Trophoblast cell (in vitro differentiated cells and primary cell): ENCODE data around the gene SRXN1.

Experiments
- DNase-seq, 2 donors: peaks; one replicate each; pipeline ENCODE4 v3.0.0-alpha.2; 2016
- H2AFZ ChIP-seq: 2 replicates; pipeline ENCODE4 v1.6.1; 2013; ENCODE audit warnings: low read length, moderate library complexity, mild to moderate bottlenecking; ENCODE audit not compliant: insufficient read depth, poor library complexity
- H2AK5ac ChIP-seq: 2 replicates; pipeline ENCODE4 v1.6.1; 2013; ENCODE audit warnings: mild to moderate bottlenecking, low read length
- H2BK120ac ChIP-seq: 2 replicates; pipeline ENCODE4 v1.6.1; 2013; ENCODE audit warnings: low read length, mild to moderate bottlenecking, moderate library complexity; ENCODE audit not compliant: insufficient read depth, poor library complexity
- H2BK12ac ChIP-seq: 2 replicates; pipeline ENCODE4 v1.6.1; 2013; ENCODE audit warnings: mild to moderate bottlenecking, low read length, moderate library complexity
- H2BK5ac ChIP-seq: 2 replicates; pipeline ENCODE4 v1.6.1; 2013; ENCODE audit warnings: low read length, low read depth, moderate library complexity, mild to moderate bottlenecking; ENCODE audit not compliant: poor library complexity
- H3K14ac ChIP-seq: 2 replicates; pipeline ENCODE4 v1.6.1; 2013; ENCODE audit warnings: mild to moderate bottlenecking, low read length
- H3K18ac ChIP-seq: 2 replicates; pipeline ENCODE4 v1.6.1; 2013; ENCODE audit warnings: mild to moderate bottlenecking, low read length
- H3K23ac ChIP-seq: 2 replicates; pipeline ENCODE4 v1.6.1; 2013; ENCODE audit warnings: low read length
- H3K27ac ChIP-seq: 2 replicates; pipeline ENCODE4 v1.5.1; 2013; ENCODE audit warnings: low read depth, mild to moderate bottlenecking, inconsistent platforms, low read length, moderate library complexity
- H3K27me3 ChIP-seq: 2 replicates; pipeline ENCODE4 v1.6.1; 2013; ENCODE audit warnings: inconsistent platforms, mild to moderate bottlenecking, low read length, moderate library complexity; ENCODE audit not compliant: insufficient read depth
- H3K36me3 ChIP-seq, 2 experiments: 1 replicate in 1 of 2; 2 replicates in 1 of 2; pipeline ENCODE4 v1.6.1; 2013; ENCODE audit warnings: low read length in 2 of 2, mild to moderate bottlenecking in 2 of 2, moderate library complexity in 1 of 2; ENCODE audit not compliant: insufficient read depth in 2 of 2, control insufficient read depth in 1 of 2
- H3K4ac ChIP-seq: 2 replicates; pipeline ENCODE4 v1.6.1; 2013; ENCODE audit warnings: low read depth, mild to moderate bottlenecking, low read length, moderate library complexity
- H3K4me1 ChIP-seq, 2 experiments: 1 replicate in 1 of 2; 2 replicates in 1 of 2; pipeline ENCODE4 v1.6.1; 2013; ENCODE audit warnings: low read length in 2 of 2, mild to moderate bottlenecking in 2 of 2, moderate library complexity in 1 of 2; ENCODE audit not compliant: insufficient read depth in 2 of 2, control insufficient read depth in 1 of 2
- H3K4me2 ChIP-seq: 2 replicates; pipeline ENCODE4 v1.6.1; 2013; ENCODE audit warnings: inconsistent platforms, mild to moderate bottlenecking, low read length, moderate library complexity
- H3K4me3 ChIP-seq: 2 replicates; pipeline ENCODE4 v1.5.1; 2013; ENCODE audit warnings: mild to moderate bottlenecking, low read depth, low read length, inconsistent platforms
- H3K79me1 ChIP-seq: one replicate; pipeline ENCODE4 v1.6.1; 2013; ENCODE audit warnings: low read length
- H3K79me2 ChIP-seq: 2 replicates; pipeline ENCODE4 v1.6.1; 2013; ENCODE audit warnings: low read length, mild to moderate bottlenecking; ENCODE audit not compliant: control insufficient read depth, insufficient read depth, poor library complexity
- H3K9ac ChIP-seq: 2 replicates; pipeline ENCODE4 v1.6.1; 2013; ENCODE audit warnings: mild to moderate bottlenecking, low read length
- H3K9me3 ChIP-seq: 2 replicates; pipeline ENCODE4 v1.6.1; 2013; ENCODE audit warnings: low read depth, mild to moderate bottlenecking, control low read depth, inconsistent platforms, low read length; ENCODE audit not compliant: insufficient read depth
- H4K12ac ChIP-seq: 2 replicates; pipeline ENCODE4 v1.6.1; 2013; ENCODE audit warnings: low read depth, mild to moderate bottlenecking, low read length, moderate library complexity
- H4K8ac ChIP-seq: 2 replicates; pipeline ENCODE4 v1.6.1; 2013; ENCODE audit warnings: low read depth, mild to moderate bottlenecking, low read length, moderate library complexity
- H4K91ac ChIP-seq: one replicate; pipeline ENCODE4 v1.6.1; 2013; ENCODE audit warnings: low read depth, mild to moderate bottlenecking, low read length, moderate library complexity
- WGBS: extraction: QIAGEN DNeasy Blood & Tissue Kit; methylation state at CpG from one replicate; pipeline ENCODE4 v1.1.7; 2013; ENCODE audit warnings: missing lambda C conversion rate; ENCODE audit not compliant: insufficient read length, insufficient coverage; ENCODE audit errors: extremely low coverage; 5-methylcytosine and 5-hydroxymethylcytosine counted together

The SRXN1 gene

DNA sequence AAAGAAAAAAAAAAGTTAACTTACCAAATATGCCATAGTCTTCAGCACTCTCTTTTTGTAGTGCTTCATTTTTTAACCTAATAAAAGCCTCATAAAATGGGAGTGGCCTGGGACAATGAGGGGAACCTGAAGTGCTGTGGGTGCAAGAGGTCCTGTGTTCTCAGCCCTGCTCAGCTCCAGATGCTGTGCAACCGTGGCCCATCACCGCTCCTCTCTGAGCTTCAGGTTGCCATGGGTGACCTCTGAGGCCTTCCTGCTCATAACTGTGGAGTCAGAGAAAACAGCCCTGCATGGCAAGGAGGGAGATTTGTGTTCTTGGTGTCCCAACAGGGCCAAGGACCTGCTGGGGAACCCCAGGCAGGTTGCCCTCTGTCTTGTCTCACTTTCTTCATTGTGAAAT lies 52.9 kb downstream of the SRXN1 start:
- peaks cover 5 to 8% of the 10 kb centered on the region in 2 experiments for H3K4me1 ChIP-seq
- no peak overlapping the region for H3K27ac ChIP-seq
- no peak overlapping the region for H4K91ac ChIP-seq
- H4K12ac ChIP-seq: no peak overlapping the region
- no peak overlapping the region for H2BK120ac ChIP-seq
- no peak overlapping the region for H2BK5ac ChIP-seq
- no peak overlapping the region for H3K4me3 ChIP-seq
- peaks cover 2% of the 10 kb centered on the region for H3K79me1 ChIP-seq
- H3K27me3 ChIP-seq: no peaks in the 10 kb centered on the region
- no peak for DNase-seq
- H3K4ac ChIP-seq: no peak overlapping the region
- no peak overlapping the region for H4K8ac ChIP-seq
- H3K9ac ChIP-seq: peak overlapping the region; percentile 41
- H2AK5ac ChIP-seq: no peak overlapping the region
- no peak overlapping the region for H3K18ac ChIP-seq
- H3K79me2 ChIP-seq: no peaks in the 10 kb centered on the region
- no peak overlapping the region for H2AFZ ChIP-seq
- no peak overlapping the region for H3K14ac ChIP-seq
- H3K23ac ChIP-seq: no peak overlapping the region
- no peak overlapping the region for H3K4me2 ChIP-seq
- H3K9me3 ChIP-seq: peaks cover 2% of the 10 kb centered on the region
- no CpG with 5 or more reads among the region's 2 CpGs for WGBS
- H3K36me3 ChIP-seq: no peaks in the 10 kb centered on the region
- H2BK12ac ChIP-seq: no peak overlapping the region

- Histone ChIP-seq H3K79me2 (no peaks in the 10 kb centered on the region), H3K27me3 (no peaks in the 10 kb centered on the region), H4K91ac (no peak overlapping the region), H3K14ac (no peak overlapping the region), H3K9me3 (peaks cover 2% of the 10 kb centered on the region), H3K4me3 (no peak overlapping the region), H3K27ac (no peak overlapping the region), H2BK5ac (no peak overlapping the region), H3K4ac (no peak overlapping the region), H3K23ac (no peak overlapping the region), H3K4me2 (no peak overlapping the region), H3K18ac (no peak overlapping the region), H3K9ac (no peak overlapping the region), H2BK12ac (no peak overlapping the region), H4K12ac (no peak overlapping the region), H3K36me3 (no peaks in the 10 kb centered on the region), H4K8ac (no peak overlapping the region), H2AFZ (no peak overlapping the region), H2BK120ac (no peak overlapping the region), H3K4me1 (no peaks in the 10 kb centered on the region), H3K79me1 (no peaks in the 10 kb centered on the region), H2AK5ac (no peak overlapping the region)
- DNase-seq: no peak
- no CpG with 5 or more reads among the region's 13 CpGs for WGBS
Observed at GRCh38 chr20:598133-598850, 54.7 kb downstream of the SRXN1 start.

- no peak overlapping the region for H4K8ac ChIP-seq
- DNase-seq: no peak
- no peaks in the 10 kb centered on the region for H3K79me1 ChIP-seq
- H4K91ac ChIP-seq: no peak overlapping the region
- no peak overlapping the region for H3K9ac ChIP-seq
- H3K4me2 ChIP-seq: no peak overlapping the region
- H3K18ac ChIP-seq: no peak overlapping the region
- H3K4me1 ChIP-seq: no peaks in the 10 kb centered on the region
- no peak overlapping the region for H2AK5ac ChIP-seq
- H3K27me3 ChIP-seq: no peaks in the 10 kb centered on the region
- no peak overlapping the region for H3K23ac ChIP-seq
- H3K9me3 ChIP-seq: peaks cover 2% of the 10 kb centered on the region
- WGBS: no CpG with 5 or more reads among the region's 2 CpGs
- no peak overlapping the region for H3K4me3 ChIP-seq
- H3K36me3 ChIP-seq: no peaks in the 10 kb centered on the region
- no peak overlapping the region for H3K4ac ChIP-seq
- no peak overlapping the region for H2AFZ ChIP-seq
- no peak overlapping the region for H2BK12ac ChIP-seq
- no peak overlapping the region for H4K12ac ChIP-seq
- H3K79me2 ChIP-seq: no peaks in the 10 kb centered on the region
- H2BK5ac ChIP-seq: no peak overlapping the region
- no peak overlapping the region for H2BK120ac ChIP-seq
- H3K14ac ChIP-seq: no peak overlapping the region
- H3K27ac ChIP-seq: no peak overlapping the region
Observed at GRCh38 chr20:597560-597959, 55.4 kb downstream of the SRXN1 start.
